Immature natural killer cell (primary cell): ENCODE data around the gene ATP5F1B. TPM values are rescaled to one million over a fixed set of nuclear protein-coding genes. Genes with fewer than 3 reads are reported as not detected.
A peak's percentile ranks its signal among the peaks of the same experiment; 100 is the strongest.

Source experiments
- DNase-seq, 3 donors: peaks; one replicate each; pipeline ENCODE4 v3.0.0; 2022; ENCODE audit warnings: mixed read lengths in 1 of 3
- H3K27ac Mint-ChIP-seq, 6 donors: one replicate each; pipeline ENCODE4 v1.8.0; 2020; ENCODE audit warnings: mixed read lengths in 6 of 6, mild to moderate bottlenecking in 5 of 6, inconsistent platforms in 4 of 6, moderate library complexity in 3 of 6
- H3K27me3 Mint-ChIP-seq, 3 donors: one replicate each; pipeline ENCODE4 v1.8.0; 2020 to 2021; ENCODE audit warnings: low read depth in 3 of 3, mild to moderate bottlenecking in 3 of 3, mixed read lengths in 3 of 3, moderate library complexity in 3 of 3, inconsistent platforms in 1 of 3
- H3K36me3 Mint-ChIP-seq, 3 donors: one replicate each; pipeline ENCODE4 v1.8.0; 2020; ENCODE audit warnings: mixed read lengths in 3 of 3, inconsistent platforms in 2 of 3, mild to moderate bottlenecking in 2 of 3
- H3K4me1 Mint-ChIP-seq, 2 donors: one replicate each; pipeline ENCODE4 v1.8.0; 2020; ENCODE audit warnings: inconsistent platforms in 2 of 2, mild to moderate bottlenecking in 2 of 2, mixed read lengths in 2 of 2, moderate library complexity in 1 of 2
- H3K4me3 Mint-ChIP-seq, 5 donors: one replicate each; pipeline ENCODE4 v1.8.0; 2020; ENCODE audit warnings: mild to moderate bottlenecking in 5 of 5, mixed read lengths in 5 of 5, inconsistent platforms in 3 of 5, moderate library complexity in 3 of 5
- H3K9me3 Mint-ChIP-seq, 6 donors: one replicate each; pipeline ENCODE4 v1.8.0; 2020; ENCODE audit warnings: mild to moderate bottlenecking in 6 of 6, mixed read lengths in 6 of 6, inconsistent platforms in 4 of 6, moderate library complexity in 3 of 6
- polyA plus RNA-seq, 3 donors: library from polyadenylated mRNA; unstranded; fragments of 300-500 nt; fragmentation: Illumina TruSeq; gene quantifications; one replicate each; pipeline ENCODE4 v1.2.3, GENCODE V29; 2021

Gene ATP5F1B
- polyA plus RNA-seq, 3 donors from 2014 or later, result 795 to 1,475 (median 867) TPM

GRCh38 chr12:56593909-56594621 lies 51.7 kb downstream of the ATP5F1B start:
- DNase-seq, result peak; percentile 36 to 55 (median 47)
- H3K9me3 Mint-ChIP-seq, result no peaks in the 10 kb centered on the region
- H3K27me3 Mint-ChIP-seq, result peaks cover 2 to 5% (median 2%) of the 10 kb centered on the region in 3 donors
- no peak overlapping the region for H3K4me3 Mint-ChIP-seq
- H3K4me1 Mint-ChIP-seq, result peaks cover 0 to 10% of the 10 kb centered on the region in 2 donors
- H3K36me3 Mint-ChIP-seq, result peaks cover 8 to 20% (median 9%) of the 10 kb centered on the region in 3 donors
- peak overlapping the region in 5 of 6 donors; percentile 12 to 78 (median 49) for H3K27ac Mint-ChIP-seq

- peaks cover 0 to 4% (median 2%) of the 10 kb centered on the region in 3 donors for H3K27me3 Mint-ChIP-seq
- peaks cover 0 to 9% (median under 1%) of the 10 kb centered on the region in 3 donors for H3K36me3 Mint-ChIP-seq
- no peak for DNase-seq
- H3K9me3 Mint-ChIP-seq, result no peaks in the 10 kb centered on the region
- H3K4me3 Mint-ChIP-seq, result no peak overlapping the region
- H3K27ac Mint-ChIP-seq, result peak overlapping the region in 2 of 6 donors; percentile 50 to 55
- peaks cover 0 to 10% of the 10 kb centered on the region in 2 donors for H3K4me1 Mint-ChIP-seq
Observed at GRCh38 chr12:56591961-56592360, 53.8 kb downstream of the ATP5F1B start.

DNA sequence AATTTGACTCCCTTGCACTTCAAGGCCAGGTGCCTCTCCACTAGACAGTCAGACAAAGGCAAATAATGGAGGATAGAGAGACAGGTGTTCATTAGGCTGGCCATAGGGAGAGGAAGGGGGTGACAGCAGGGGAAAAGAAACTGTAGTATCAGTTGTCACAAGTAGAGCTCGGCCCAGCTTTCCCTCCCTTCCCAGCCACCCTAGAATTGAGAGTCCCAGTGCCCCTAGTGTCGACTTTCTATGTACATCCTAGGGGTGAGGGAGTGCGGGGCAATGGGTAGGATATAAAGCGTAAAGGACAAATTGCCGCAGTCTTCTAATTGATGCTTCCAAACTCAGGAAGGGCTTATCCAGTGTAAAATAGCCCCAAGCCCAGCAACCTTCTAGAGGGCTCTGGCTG lies 54.7 kb downstream of the ATP5F1B start:
- Mint-ChIP-seq H3K4me1 (peaks cover 0 to 8% of the 10 kb centered on the region in 2 donors), H3K27ac (no peak overlapping the region), H3K4me3 (no peak overlapping the region), H3K27me3 (peaks cover 0 to 3% (median 0%) of the 10 kb centered on the region in 3 donors), H3K9me3 (no peaks in the 10 kb centered on the region), H3K36me3 (peaks cover 0 to 3% (median 0%) of the 10 kb centered on the region in 3 donors)
- no peak for DNase-seq

GRCh38 chr12:56590237-56590830 lies 55.5 kb downstream of the ATP5F1B start:
- Mint-ChIP-seq H3K36me3 (peaks cover 0 to 3% (median 0%) of the 10 kb centered on the region in 3 donors), H3K4me1 (peaks cover 0 to under 1% of the 10 kb centered on the region in 2 donors), H3K9me3 (no peaks in the 10 kb centered on the region), H3K27ac (peak overlapping the region in 2 of 6 donors; percentile 45 to 57), H3K4me3 (no peak overlapping the region), H3K27me3 (peaks cover 0 to 3% (median 0%) of the 10 kb centered on the region in 3 donors)
- DNase-seq, result no peak

DNA sequence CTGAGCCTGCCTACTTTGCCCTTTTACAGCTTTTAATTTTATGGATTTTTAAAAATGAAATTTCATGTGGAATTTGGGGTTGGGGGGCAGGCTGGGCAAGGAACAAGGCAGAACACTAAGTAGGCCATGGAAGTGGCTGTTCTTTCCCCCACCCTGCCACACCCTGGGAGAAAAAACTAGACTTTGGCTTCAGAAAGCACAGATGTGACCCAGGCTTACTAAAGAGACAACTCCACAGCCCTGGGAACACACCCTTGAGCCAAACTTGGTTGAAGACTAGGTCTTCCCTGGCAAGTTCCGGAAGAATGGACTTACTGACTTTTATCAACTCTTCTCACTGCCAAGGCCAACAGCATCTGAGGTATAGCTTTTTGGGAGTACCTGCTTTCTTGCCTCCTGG lies 56.0 kb downstream of the ATP5F1B start:
- Mint-ChIP-seq H3K4me1 (no peaks in the 10 kb centered on the region), H3K4me3 (no peak overlapping the region), H3K36me3 (peaks cover 0 to 3% (median 0%) of the 10 kb centered on the region in 3 donors), H3K9me3 (no peaks in the 10 kb centered on the region), H3K27ac (peak overlapping the region in 3 of 6 donors; percentile 12 to 45 (median 34)), H3K27me3 (peaks cover 0 to 3% (median 0%) of the 10 kb centered on the region in 3 donors)
- no peak for DNase-seq

Other genes starting within 250 kb of the ATP5F1B start
- 10 to 100 TPM in 1 of 3 donors, 1 to 10 TPM in 2; 3.5 to 11.3 (median 4.8) TPM for gene TIMELESS, start 196.6 kb downstream of the ATP5F1B start, polyA plus RNA-seq
- under 1 TPM in 2 of 3 donors, not detected in 1; 0.15 to 0.25 TPM for gene MIP, start 191.3 kb downstream of the ATP5F1B start, polyA plus RNA-seq
- 1 to 10 TPM in 2 of 3 donors, under 1 TPM in 1; 0.82 to 1.1 (median 1.1) TPM for gene SPRYD4, start 177.4 kb downstream of the ATP5F1B start, polyA plus RNA-seq
- gene GLS2, start 157.8 kb downstream of the ATP5F1B start, polyA plus RNA-seq, result 1 to 10 TPM in 2 of 3 donors, under 1 TPM in 1; 0.57 to 2.0 (median 1.2) TPM
- 1 to 10 TPM; 1.1 to 1.3 (median 1.3) TPM for gene RBMS2, start 124.2 kb downstream of the ATP5F1B start, polyA plus RNA-seq
- 10 to 100 TPM in 2 of 3 donors, 1 to 10 TPM in 1; 6.5 to 37.5 (median 11.9) TPM for gene BAZ2A, start 15.7 kb downstream of the ATP5F1B start, polyA plus RNA-seq
- 100 to 1,000 TPM; 175 to 222 (median 180) TPM for gene PTGES3, start 42.3 kb upstream of the ATP5F1B start, polyA plus RNA-seq
- 100 to 1,000 TPM; 662 to 819 (median 747) TPM for gene NACA, start 79.3 kb upstream of the ATP5F1B start, polyA plus RNA-seq
- gene PRIM1, start 106.3 kb upstream of the ATP5F1B start, polyA plus RNA-seq, result 10 to 100 TPM; 24.6 to 31.7 (median 27.4) TPM
- gene HSD17B6, start 117.3 kb upstream of the ATP5F1B start, polyA plus RNA-seq, result 1 to 10 TPM in 1 of 3 donors, not detected in 2; 1.1 TPM